H9 (cell line): ENCODE data around the gene RGP1. TPM values are rescaled to one million over a fixed set of nuclear protein-coding genes. Genes with fewer than 3 reads are reported as not detected.

Experiments
- DNase-seq: peaks from one replicate; pipeline ENCODE4 v3.0.0-alpha.2; 2017
- H2AFZ ChIP-seq: one replicate; pipeline ENCODE4 v1.6.1; 2013; ENCODE audit warnings: mild to moderate bottlenecking, low read length, control low read depth, moderate library complexity
- H2AK5ac ChIP-seq: 2 replicates; pipeline ENCODE4 v1.6.1; 2013; ENCODE audit warnings: low read length, control low read depth, mixed read lengths; ENCODE audit not compliant: insufficient read length
- H2BK120ac ChIP-seq: one replicate; pipeline ENCODE4 v1.6.1; 2013; ENCODE audit warnings: low read depth, mild to moderate bottlenecking, low read length, control low read depth, inconsistent platforms; ENCODE audit not compliant: poor library complexity, severe bottlenecking
- H2BK12ac ChIP-seq: 2 replicates; pipeline ENCODE4 v1.6.1; 2013; ENCODE audit warnings: low read length, control low read depth, mixed read lengths, low read depth; ENCODE audit not compliant: insufficient read length
- H2BK15ac ChIP-seq: 2 replicates; pipeline ENCODE4 v1.6.1; 2013; ENCODE audit warnings: low read depth, low read length, control low read depth
- H2BK20ac ChIP-seq: one replicate; pipeline ENCODE4 v1.6.1; 2013; ENCODE audit warnings: low read depth, mild to moderate bottlenecking, low read length, control low read depth, inconsistent platforms; ENCODE audit not compliant: poor library complexity, severe bottlenecking
- H2BK5ac ChIP-seq: 2 replicates; pipeline ENCODE4 v1.6.1; 2013; ENCODE audit warnings: low read length, control low read depth, mixed read lengths; ENCODE audit not compliant: insufficient read length
- H3K14ac ChIP-seq: 2 replicates; pipeline ENCODE4 v1.6.1; 2013; ENCODE audit warnings: low read length, control low read depth; ENCODE audit not compliant: insufficient read depth
- H3K18ac ChIP-seq: 2 replicates; pipeline ENCODE4 v1.6.1; 2013; ENCODE audit warnings: low read depth, mild to moderate bottlenecking, mixed read lengths, low read length, control low read depth; ENCODE audit not compliant: insufficient read length
- H3K23ac ChIP-seq: 2 replicates; pipeline ENCODE4 v1.6.1; 2013; ENCODE audit warnings: low read length, control low read depth, mixed read lengths, low read depth; ENCODE audit not compliant: insufficient read length
- H3K23me2 ChIP-seq: 2 replicates; pipeline ENCODE4 v1.6.1; 2013; ENCODE audit warnings: low read depth, mild to moderate bottlenecking, mixed read lengths, low read length, control low read depth; ENCODE audit not compliant: insufficient read length, poor library complexity, severe bottlenecking
- H3K27ac ChIP-seq: 2 replicates; pipeline ENCODE4 v1.5.1; 2013; ENCODE audit warnings: low read length, control low read depth, mixed read lengths, low read depth; ENCODE audit not compliant: insufficient read length
- H3K27me3 ChIP-seq: 2 replicates; pipeline ENCODE4 v1.6.1; 2013; ENCODE audit warnings: low read length, control low read depth, inconsistent platforms; ENCODE audit not compliant: insufficient read depth
- H3K4ac ChIP-seq: 2 replicates; pipeline ENCODE4 v1.6.1; 2013; ENCODE audit warnings: low read depth, mild to moderate bottlenecking, control low read depth, inconsistent platforms, low read length, moderate library complexity
- H3K4me1 ChIP-seq: 2 replicates; pipeline ENCODE4 v1.6.1; 2013; ENCODE audit warnings: low read length, control low read depth, inconsistent platforms; ENCODE audit not compliant: insufficient read depth
- H3K4me2 ChIP-seq: 2 replicates; pipeline ENCODE4 v1.6.1; 2013; ENCODE audit warnings: low read length, control low read depth, mixed read lengths; ENCODE audit not compliant: insufficient read length, insufficient read depth
- H3K56ac ChIP-seq: 2 replicates; pipeline ENCODE4 v1.6.1; 2013; ENCODE audit warnings: low read depth, mild to moderate bottlenecking, mixed read lengths, low read length, control low read depth; ENCODE audit not compliant: insufficient read length
- H3K79me1 ChIP-seq: 2 replicates; pipeline ENCODE4 v1.6.1; 2013; ENCODE audit warnings: low read depth, mild to moderate bottlenecking, moderate library complexity, low read length, control low read depth, inconsistent platforms; ENCODE audit not compliant: insufficient read depth, poor library complexity, severe bottlenecking
- H3K79me2 ChIP-seq: 2 replicates; pipeline ENCODE4 v1.6.1; 2013; ENCODE audit warnings: low read length, control low read depth, inconsistent platforms; ENCODE audit not compliant: insufficient read depth
- H3K9ac ChIP-seq: 2 replicates; pipeline ENCODE4 v1.6.1; 2013; ENCODE audit warnings: low read length, control low read depth, mixed read lengths; ENCODE audit not compliant: insufficient read length; ENCODE audit errors: extremely low read depth
- H3K9me3 ChIP-seq: one replicate; pipeline ENCODE4 v1.6.1; 2013; ENCODE audit warnings: low read depth, low read length, inconsistent platforms; ENCODE audit not compliant: control insufficient read depth
- H3T11ph ChIP-seq: one replicate; pipeline ENCODE4 v1.6.1; 2013; ENCODE audit warnings: mild to moderate bottlenecking, low read length, control low read depth, inconsistent platforms
- H4K20me1 ChIP-seq: one replicate; pipeline ENCODE4 v1.6.1; 2013; ENCODE audit not compliant: control insufficient read depth, insufficient read length, insufficient read depth
- H4K5ac ChIP-seq: 2 replicates; pipeline ENCODE4 v1.6.1; 2013; ENCODE audit warnings: low read depth, mild to moderate bottlenecking, mixed read lengths, low read length, control low read depth; ENCODE audit not compliant: insufficient read length
- H4K8ac ChIP-seq: replicated peaks from 2 replicates; pipeline ENCODE4 v1.6.1; 2013; ENCODE audit warnings: low read length, control low read depth, mixed read lengths, low read depth; ENCODE audit not compliant: insufficient read length
- H4K91ac ChIP-seq: 2 replicates; pipeline ENCODE4 v1.6.1; 2013; ENCODE audit warnings: low read depth, mild to moderate bottlenecking, moderate library complexity, mixed read lengths, low read length, control low read depth; ENCODE audit not compliant: insufficient read length
- H3K27ac Mint-ChIP-seq, 3 experiments: 2 replicates in 2 of 3; 3 replicates in 1 of 3; pipeline ENCODE4 v1.8.0; 2020 to 2021; ENCODE audit warnings: mixed read lengths in 3 of 3, mild to moderate bottlenecking in 1 of 3, moderate library complexity in 1 of 3
- H3K27me3 Mint-ChIP-seq: 2 replicates; pipeline ENCODE4 v1.8.0; 2021; ENCODE audit warnings: low read depth, mild to moderate bottlenecking, moderate library complexity, mixed read lengths
- H3K36me3 Mint-ChIP-seq, 3 experiments: 2 replicates in 2 of 3; 3 replicates in 1 of 3; pipeline ENCODE4 v1.8.0; 2020 to 2021; ENCODE audit warnings: low read depth in 3 of 3, mixed read lengths in 3 of 3; ENCODE audit not compliant: insufficient read depth in 1 of 3
- H3K4me1 Mint-ChIP-seq, 2 experiments: 2 replicates each; pipeline ENCODE4 v1.8.0; 2020; ENCODE audit warnings: mixed read lengths in 2 of 2
- H3K4me3 Mint-ChIP-seq, 2 experiments: 2 replicates in 1 of 2; 3 replicates in 1 of 2; pipeline ENCODE4 v1.8.0; 2020 to 2021; ENCODE audit warnings: mild to moderate bottlenecking in 2 of 2, mixed read lengths in 2 of 2, moderate library complexity in 1 of 2
- H3K9me3 Mint-ChIP-seq, 2 experiments: 2 replicates in 1 of 2; 3 replicates in 1 of 2; pipeline ENCODE4 v1.8.0; 2020; ENCODE audit warnings: mild to moderate bottlenecking in 2 of 2, mixed read lengths in 2 of 2, moderate library complexity in 1 of 2
- WGBS: extraction: QIAGEN DNeasy Blood & Tissue Kit; methylation state at CpG from one replicate; pipeline ENCODE4 v1.1.7; 2013; ENCODE audit warnings: missing lambda C conversion rate, low lambda C conversion rate, mixed read lengths; ENCODE audit not compliant: insufficient read length; ENCODE audit errors: extremely low coverage; 5-methylcytosine and 5-hydroxymethylcytosine counted together
- total RNA-seq: library from RNA; stranded (reverse); gene quantifications from 2 replicates; pipeline ENCODE4 v1.2.1, GENCODE V29; 2021
- TF ChIP-seq, protein P1 (sequence below): fragments of 200-600 bp; sonication (generic); conservative IDR thresholded peaks from 3 replicates; pipeline ENCODE4 v1.8.0; 2021; ENCODE audit warnings: antibody characterized with exemption, mild to moderate bottlenecking

RGP1 gene
- total RNA-seq, 1 experiment from 2014 or later, result 25.7 TPM

DNA sequence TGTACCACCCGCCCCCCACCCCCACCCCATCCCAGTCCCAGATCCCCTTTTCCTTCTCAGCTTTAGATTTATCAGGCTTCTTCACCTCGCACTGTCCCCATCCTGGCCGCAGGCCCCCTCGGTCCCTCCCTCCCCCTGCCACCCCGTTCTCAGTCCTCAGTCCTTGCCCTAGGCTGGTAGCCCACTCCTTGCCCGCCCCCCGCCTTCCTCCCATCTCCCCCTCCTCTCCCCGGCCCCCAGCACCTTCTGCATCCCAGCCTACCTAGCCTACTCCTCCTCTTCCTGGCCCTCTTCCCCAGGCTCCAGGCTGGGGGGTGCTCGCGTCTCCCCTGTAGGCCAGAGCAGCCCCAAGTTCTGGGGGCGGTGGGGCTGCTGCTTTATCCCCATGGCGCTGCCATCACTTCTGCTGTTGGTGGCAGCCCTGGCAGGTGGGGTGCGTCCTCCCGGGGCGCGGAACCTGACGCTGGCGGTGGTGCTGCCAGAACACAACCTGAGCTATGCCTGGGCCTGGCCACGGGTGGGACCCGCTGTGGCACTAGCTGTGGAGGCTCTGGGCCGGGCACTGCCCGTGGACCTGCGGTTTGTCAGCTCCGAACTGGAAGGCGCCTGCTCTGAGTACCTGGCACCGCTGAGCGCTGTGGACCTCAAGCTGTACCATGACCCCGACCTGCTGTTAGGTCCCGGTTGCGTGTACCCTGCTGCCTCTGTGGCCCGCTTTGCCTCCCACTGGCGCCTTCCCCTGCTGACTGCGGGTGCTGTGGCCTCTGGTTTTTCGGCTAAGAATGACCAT, 43.1 kb downstream of the RGP1 start:
- no peak overlapping the region for H3K23ac ChIP-seq
- no peak overlapping the region for H3K14ac ChIP-seq
- H3K4me1 Mint-ChIP-seq, result peaks cover 17 to 22% of the 10 kb centered on the region in 2 experiments
- H2BK12ac ChIP-seq, result no peak overlapping the region
- H3K4me1 ChIP-seq, result no peaks in the 10 kb centered on the region
- no peak overlapping the region for H2AK5ac ChIP-seq
- no peak overlapping the region for H3K18ac ChIP-seq
- H4K20me1 ChIP-seq, result no peaks in the 10 kb centered on the region
- no CpG with 5 or more reads among the region's 34 CpGs for WGBS
- H3K27me3 Mint-ChIP-seq, result peaks cover 4% of the 10 kb centered on the region
- no peaks in the 10 kb centered on the region for H3K9me3 ChIP-seq
- no peak overlapping the region for H2BK20ac ChIP-seq
- H3K9me3 Mint-ChIP-seq, result no peaks in the 10 kb centered on the region
- no peaks in the 10 kb centered on the region; a peak in 1 of 7 replicates for H3K36me3 Mint-ChIP-seq
- H3K27ac Mint-ChIP-seq, result no peak overlapping the region
- no peaks in the 10 kb centered on the region for H3K79me2 ChIP-seq
- no peak overlapping the region for H2BK15ac ChIP-seq
- TF ChIP-seq, protein P1, sequence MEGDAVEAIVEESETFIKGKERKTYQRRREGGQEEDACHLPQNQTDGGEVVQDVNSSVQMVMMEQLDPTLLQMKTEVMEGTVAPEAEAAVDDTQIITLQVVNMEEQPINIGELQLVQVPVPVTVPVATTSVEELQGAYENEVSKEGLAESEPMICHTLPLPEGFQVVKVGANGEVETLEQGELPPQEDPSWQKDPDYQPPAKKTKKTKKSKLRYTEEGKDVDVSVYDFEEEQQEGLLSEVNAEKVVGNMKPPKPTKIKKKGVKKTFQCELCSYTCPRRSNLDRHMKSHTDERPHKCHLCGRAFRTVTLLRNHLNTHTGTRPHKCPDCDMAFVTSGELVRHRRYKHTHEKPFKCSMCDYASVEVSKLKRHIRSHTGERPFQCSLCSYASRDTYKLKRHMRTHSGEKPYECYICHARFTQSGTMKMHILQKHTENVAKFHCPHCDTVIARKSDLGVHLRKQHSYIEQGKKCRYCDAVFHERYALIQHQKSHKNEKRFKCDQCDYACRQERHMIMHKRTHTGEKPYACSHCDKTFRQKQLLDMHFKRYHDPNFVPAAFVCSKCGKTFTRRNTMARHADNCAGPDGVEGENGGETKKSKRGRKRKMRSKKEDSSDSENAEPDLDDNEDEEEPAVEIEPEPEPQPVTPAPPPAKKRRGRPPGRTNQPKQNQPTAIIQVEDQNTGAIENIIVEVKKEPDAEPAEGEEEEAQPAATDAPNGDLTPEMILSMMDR, result no peak
- H3K9ac ChIP-seq, result no peak overlapping the region
- H3K4me2 ChIP-seq, result peak overlapping the region; percentile 52
- H2BK120ac ChIP-seq, result no peak overlapping the region
- no peaks in the 10 kb centered on the region for H3K79me1 ChIP-seq
- H2AFZ ChIP-seq, result no peak overlapping the region
- no peak overlapping the region for H4K91ac ChIP-seq
- H3T11ph ChIP-seq, result no peak overlapping the region
- no peak overlapping the region for H4K8ac ChIP-seq
- H3K27me3 ChIP-seq, result no peaks in the 10 kb centered on the region
- no peak for DNase-seq
- H4K5ac ChIP-seq, result no peak overlapping the region
- no peak overlapping the region for H3K27ac ChIP-seq
- no peak overlapping the region for H3K4ac ChIP-seq
- peak overlapping the region; percentile 53 to 67; a peak in 4 of 5 replicates for H3K4me3 Mint-ChIP-seq
- H3K23me2 ChIP-seq, result peaks cover 3% of the 10 kb centered on the region
- no peak overlapping the region for H2BK5ac ChIP-seq
- H3K56ac ChIP-seq, result no peak overlapping the region
